Measurements from ENCODE around the gene C2CD4D. TPM values are rescaled to one million over a fixed set of nuclear protein-coding genes. Genes with fewer than 3 reads are reported as not detected.

The C2CD4D gene
- total and polyA plus RNA-seq, 2 of the 13 experiments (the other 11 are each of a cell fraction or from before 2014, with no cell fraction given): not detected

DNA sequence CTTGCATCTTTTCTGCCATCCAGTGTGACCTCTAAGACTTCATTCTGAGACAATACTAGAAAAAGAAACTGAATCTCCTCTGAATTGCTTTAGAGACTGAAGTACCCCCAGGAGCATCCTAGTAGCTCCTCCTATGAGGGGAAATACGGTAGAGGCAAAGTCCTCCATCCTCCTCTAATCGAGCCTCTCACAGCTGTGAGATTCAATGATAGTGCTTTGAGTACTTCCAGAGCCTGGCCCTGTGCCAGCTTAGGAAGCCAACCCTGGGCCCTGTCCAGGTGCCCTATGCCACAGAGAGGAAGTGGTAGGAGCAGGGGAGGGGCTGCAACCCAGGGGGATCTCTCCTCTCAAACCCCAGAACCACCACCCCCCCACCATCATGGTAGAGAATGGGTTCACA lies 18.7 kb downstream of the C2CD4D start:
- WGBS (ENCODE audit: low lambda C conversion rate): 79% methylated on average over 2 of the region's 2 CpGs
- Histone ChIP-seq H3K4me2 (ENCODE audit: low read depth, low read length) (no peak overlapping the region), H4K20me1 (ENCODE audit: insufficient read depth, low read length) (no peaks in the 10 kb centered on the region), H3K27me3 (ENCODE audit: control insufficient read depth in 1 of 2, insufficient read depth in 2 of 2, low read length in 2 of 2) (no peaks in the 10 kb centered on the region), H2AFZ (ENCODE audit: low read length) (no peak overlapping the region), H3K4me3 (replicated peaks in 1 of 3; ENCODE audit: insufficient read depth in 1 of 3, low read depth in 2 of 3, low read length in 3 of 3) (no peak overlapping the region), H3K79me2 (ENCODE audit: insufficient read depth, low read length) (no peaks in the 10 kb centered on the region), H3K36me3 (replicated peaks in 1 of 2; ENCODE audit: control insufficient read depth in 1 of 2, insufficient read depth in 2 of 2, low read length in 2 of 2) (no peaks in the 10 kb centered on the region), H3K9me3 (ENCODE audit: low read length) (no peaks in the 10 kb centered on the region), H3K9ac (ENCODE audit: insufficient read depth, low read depth, low read length) (no peak overlapping the region), H3K4me1 (ENCODE audit: insufficient read depth, low read length) (no peaks in the 10 kb centered on the region), H3K27ac (ENCODE audit: extremely low read length, insufficient read depth, low read length) (no peak overlapping the region)
- FAIRE-seq (no peak), DNase-seq (ENCODE audit: low spot score) (no peak), ATAC-seq (no peak)
- ChIA-PET CTCF (ENCODE audit: low intra/inter-chr PET ratio, low total read pairs) (no interaction called here), POLR2A (no interaction called here)
- intact Hi-C loops (cut with micrococcal nuclease; ENCODE audit: unreplicated experiment): no loop called here
- TF ChIP-seq, protein P1, sequence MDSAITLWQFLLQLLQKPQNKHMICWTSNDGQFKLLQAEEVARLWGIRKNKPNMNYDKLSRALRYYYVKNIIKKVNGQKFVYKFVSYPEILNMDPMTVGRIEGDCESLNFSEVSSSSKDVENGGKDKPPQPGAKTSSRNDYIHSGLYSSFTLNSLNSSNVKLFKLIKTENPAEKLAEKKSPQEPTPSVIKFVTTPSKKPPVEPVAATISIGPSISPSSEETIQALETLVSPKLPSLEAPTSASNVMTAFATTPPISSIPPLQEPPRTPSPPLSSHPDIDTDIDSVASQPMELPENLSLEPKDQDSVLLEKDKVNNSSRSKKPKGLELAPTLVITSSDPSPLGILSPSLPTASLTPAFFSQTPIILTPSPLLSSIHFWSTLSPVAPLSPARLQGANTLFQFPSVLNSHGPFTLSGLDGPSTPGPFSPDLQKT (CRISPR knock-in tag; IDR thresholded peaks at IDR 0.05; ENCODE audit: borderline replicate concordance): no peak
- TF ChIP-seq ZNF556 (CRISPR knock-in tag; IDR thresholded peaks at IDR 0.05; ENCODE audit: borderline replicate concordance) (no peak), CBFB (CRISPR knock-in tag; IDR thresholded peaks at IDR 0.05) (no peak), KAT7 (CRISPR knock-in tag; IDR thresholded peaks at IDR 0.05; ENCODE audit: borderline replicate concordance) (no peak), ZNF329 (CRISPR knock-in tag; IDR thresholded peaks at IDR 0.05; ENCODE audit: low read depth) (no peak)
- no TSS peak for BruUV-seq (replicated peaks)
- in situ Hi-C loops (cut with HindIII; ENCODE audit: extremely low pct_ligation_motif_present, low pct_unique_long_range_greater_than_20kb): no loop called here

DNA sequence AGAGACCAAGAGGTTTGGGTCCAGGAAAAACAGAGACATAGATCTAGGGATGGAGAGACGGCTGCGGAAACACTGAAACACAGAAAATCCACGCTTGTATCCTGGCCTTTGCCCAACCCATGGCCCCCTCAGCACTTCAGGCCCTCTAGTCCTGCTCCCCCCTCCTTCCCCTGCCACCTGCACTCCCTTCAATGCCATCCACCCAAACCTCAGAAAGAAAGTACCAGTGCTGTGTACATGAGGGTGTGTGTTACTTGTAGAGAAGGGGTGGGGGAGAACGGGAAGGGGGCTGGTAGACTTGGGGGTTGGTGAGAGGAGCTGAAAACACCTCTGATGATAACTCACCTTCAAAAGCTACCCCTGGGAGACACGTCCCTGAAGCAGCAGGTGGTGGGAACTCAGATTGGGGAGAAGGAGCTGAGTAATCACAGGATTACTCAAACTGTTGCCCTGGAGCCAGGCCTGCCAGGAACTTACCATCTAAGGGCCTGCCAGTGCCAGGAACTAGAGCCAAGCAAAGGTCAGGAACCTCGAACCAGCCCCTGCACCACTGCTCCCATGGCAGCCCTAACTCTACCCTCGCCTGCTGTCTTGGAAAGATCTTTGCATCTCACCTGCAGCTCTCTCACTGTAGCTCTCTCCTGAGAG lies 19.5 kb downstream of the C2CD4D start:
- BruUV-seq (replicated peaks): no TSS peak
- TF ChIP-seq ZNF44 (CRISPR knock-in tag; IDR thresholded peaks at IDR 0.05): no peak
- ATAC-seq (no peak), FAIRE-seq (no peak), DNase-seq (ENCODE audit: low spot score) (no peak)
- CTCF ChIA-PET (ENCODE audit: low intra/inter-chr PET ratio, low total read pairs): no interaction called here
- H3K36me3 ChIP-seq (replicated peaks in 1 of 2; ENCODE audit: control insufficient read depth in 1 of 2, insufficient read depth in 2 of 2, low read length in 2 of 2): no peaks in the 10 kb centered on the region
- H3K4me2 ChIP-seq (ENCODE audit: low read depth, low read length): no peak overlapping the region
- no peaks in the 10 kb centered on the region for H3K27me3 ChIP-seq (ENCODE audit: control insufficient read depth in 1 of 2, insufficient read depth in 2 of 2, low read length in 2 of 2)
- H3K4me3 ChIP-seq (replicated peaks in 1 of 3; ENCODE audit: insufficient read depth in 1 of 3, low read depth in 2 of 3, low read length in 3 of 3): no peak overlapping the region
- intact Hi-C loops (cut with micrococcal nuclease; ENCODE audit: unreplicated experiment): no loop called here
- no peak overlapping the region for H3K9ac ChIP-seq (ENCODE audit: insufficient read depth, low read depth, low read length)
- H3K9me3 ChIP-seq (ENCODE audit: low read length): no peaks in the 10 kb centered on the region
- in situ Hi-C loops (cut with HindIII; ENCODE audit: extremely low pct_ligation_motif_present, low pct_unique_long_range_greater_than_20kb): no loop called here
- 90% methylated on average over 5 of the region's 7 CpGs for WGBS (ENCODE audit: low lambda C conversion rate)
- H4K20me1 ChIP-seq (ENCODE audit: insufficient read depth, low read length): no peaks in the 10 kb centered on the region
- no peaks in the 10 kb centered on the region for H3K4me1 ChIP-seq (ENCODE audit: insufficient read depth, low read length)
- POLR2A ChIA-PET: no interaction called here
- no peak overlapping the region for H2AFZ ChIP-seq (ENCODE audit: low read length)
- no peaks in the 10 kb centered on the region for H3K79me2 ChIP-seq (ENCODE audit: insufficient read depth, low read length)
- no peak overlapping the region for H3K27ac ChIP-seq (ENCODE audit: extremely low read length, insufficient read depth, low read length)

Data from HepG2 (cell line).